HTERT RPE-1 (cell line): Measurements from ENCODE around the gene C14orf132.

Experiments
- in situ Hi-C: fragments of 300-500 bp; cut with MboI; formaldehyde crosslinking; loops from 4 replicates; pipeline ENCODE4 v1.14.3; 2020; ENCODE audit warnings: low sequenced_read_pairs

Gene C14orf132

DNA sequence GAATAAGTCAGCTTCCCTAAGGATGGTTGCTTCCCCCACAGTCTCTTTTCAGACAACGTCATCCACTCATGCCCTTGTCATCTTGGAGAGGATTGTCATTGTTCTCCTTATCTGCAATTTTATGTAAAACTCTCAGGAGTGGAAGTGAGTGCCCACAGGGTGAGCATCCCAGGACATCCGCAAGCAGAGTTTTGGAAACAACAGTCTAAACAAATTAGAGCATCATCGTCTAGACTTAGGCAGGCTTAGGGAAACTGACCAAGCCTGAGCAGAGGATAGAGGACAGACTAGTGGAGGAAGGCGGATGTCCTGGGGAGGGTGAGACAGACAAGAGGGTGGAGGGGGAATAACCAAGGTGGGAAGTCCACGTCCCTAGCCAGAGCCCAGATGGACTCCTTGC is 101.8 kb downstream of the C14orf132 start:
- in situ Hi-C loops: no loop called here
